Measurements from ENCODE around the gene CBR4. TPM values are rescaled to one million over a fixed set of nuclear protein-coding genes. Genes with fewer than 3 reads are reported as not detected.

CBR4 gene
- total RNA-seq, 2 experiments from 2014 or later, result 25.8 to 26.8 TPM

- H3K27ac Mint-ChIP-seq, result no peak overlapping the region
- no peaks in the 10 kb centered on the region for H3K9me3 Mint-ChIP-seq
- ATAC-seq (no peak), DNase-seq (no peak)
- H3K4me3 Mint-ChIP-seq, result no peak overlapping the region
- peaks cover 7% of the 10 kb centered on the region for H3K27me3 Mint-ChIP-seq
- CTCF ChIA-PET, result no interaction called here
- H3K36me3 Mint-ChIP-seq (ENCODE audit: low read depth), result no peaks in the 10 kb centered on the region
- POLR2A ChIA-PET, result interaction anchor here (0.5 kb wide), 1 partner anchor 8 kb away, joined by 3 read pairs; no protein-coding TSS in a partner anchor
- no peaks in the 10 kb centered on the region for H3K4me1 Mint-ChIP-seq (ENCODE audit: low read depth)
- intact Hi-C loops (cut with micrococcal nuclease), result no loop called here
- TF ChIP-seq, protein P1, sequence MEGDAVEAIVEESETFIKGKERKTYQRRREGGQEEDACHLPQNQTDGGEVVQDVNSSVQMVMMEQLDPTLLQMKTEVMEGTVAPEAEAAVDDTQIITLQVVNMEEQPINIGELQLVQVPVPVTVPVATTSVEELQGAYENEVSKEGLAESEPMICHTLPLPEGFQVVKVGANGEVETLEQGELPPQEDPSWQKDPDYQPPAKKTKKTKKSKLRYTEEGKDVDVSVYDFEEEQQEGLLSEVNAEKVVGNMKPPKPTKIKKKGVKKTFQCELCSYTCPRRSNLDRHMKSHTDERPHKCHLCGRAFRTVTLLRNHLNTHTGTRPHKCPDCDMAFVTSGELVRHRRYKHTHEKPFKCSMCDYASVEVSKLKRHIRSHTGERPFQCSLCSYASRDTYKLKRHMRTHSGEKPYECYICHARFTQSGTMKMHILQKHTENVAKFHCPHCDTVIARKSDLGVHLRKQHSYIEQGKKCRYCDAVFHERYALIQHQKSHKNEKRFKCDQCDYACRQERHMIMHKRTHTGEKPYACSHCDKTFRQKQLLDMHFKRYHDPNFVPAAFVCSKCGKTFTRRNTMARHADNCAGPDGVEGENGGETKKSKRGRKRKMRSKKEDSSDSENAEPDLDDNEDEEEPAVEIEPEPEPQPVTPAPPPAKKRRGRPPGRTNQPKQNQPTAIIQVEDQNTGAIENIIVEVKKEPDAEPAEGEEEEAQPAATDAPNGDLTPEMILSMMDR (IDR thresholded peaks at IDR 0.05), result no peak
Measured at GRCh38 chr4:169029947-169030346, 19.9 kb upstream of the CBR4 start.

DNA sequence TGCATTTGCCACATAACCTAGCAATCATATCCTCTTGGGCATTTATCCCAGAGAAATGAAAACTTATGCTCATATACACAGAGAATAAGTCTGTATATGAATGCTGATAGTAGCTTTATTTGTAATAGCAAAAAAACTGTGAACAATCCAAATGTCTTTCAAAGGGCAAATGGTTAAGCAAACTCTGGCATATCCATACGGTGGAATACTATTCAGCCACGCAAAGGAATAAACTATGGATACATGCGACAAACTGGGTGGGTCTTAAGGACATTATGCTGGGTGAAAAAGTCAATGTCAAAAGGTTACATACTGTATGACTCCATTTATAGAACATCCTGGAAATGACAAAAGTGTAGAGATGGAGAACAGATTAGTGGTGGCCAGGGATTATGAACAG lies 17.6 kb upstream of the CBR4 start:
- H3K4me3 Mint-ChIP-seq, result no peak overlapping the region
- CTCF ChIA-PET, result no interaction called here
- no peak overlapping the region for H3K27ac Mint-ChIP-seq
- H3K9me3 Mint-ChIP-seq, result no peaks in the 10 kb centered on the region
- peaks cover 7% of the 10 kb centered on the region for H3K27me3 Mint-ChIP-seq
- H3K36me3 Mint-ChIP-seq (ENCODE audit: low read depth), result no peaks in the 10 kb centered on the region
- no peak for DNase-seq
- ATAC-seq, result no peak
- TF ChIP-seq, protein P1 (IDR thresholded peaks at IDR 0.05), result no peak
- H3K4me1 Mint-ChIP-seq (ENCODE audit: low read depth), result no peaks in the 10 kb centered on the region
- POLR2A ChIA-PET, result interaction anchor here (0.6 kb wide), 1 partner anchor 104 kb away, joined by 3 read pairs; no protein-coding TSS in a partner anchor
- intact Hi-C loops (cut with micrococcal nuclease), result no loop called here

DNA sequence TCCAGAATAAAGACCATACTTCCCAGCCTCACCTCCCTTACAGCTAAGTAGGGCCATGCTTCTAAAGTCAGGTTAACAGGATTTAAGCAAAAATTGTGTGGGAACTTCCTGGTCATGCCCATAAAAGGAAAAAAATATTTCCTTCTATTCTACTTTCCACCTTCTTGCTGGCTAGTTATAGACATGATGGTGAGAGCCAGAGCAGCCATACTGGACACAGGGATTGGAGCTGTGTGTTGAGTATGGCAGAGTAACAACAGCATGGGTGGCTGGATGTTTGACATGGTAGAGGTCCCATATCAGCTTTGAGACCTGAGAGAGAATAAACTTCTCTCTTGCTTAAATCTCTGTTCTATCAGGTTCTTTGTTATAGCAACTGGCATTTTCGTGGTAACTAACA lies 15.1 kb upstream of the CBR4 start:
- POLR2A ChIA-PET, result interaction anchor here (0.6 kb wide), 1 partner anchor 648 kb away, joined by 4 read pairs; no protein-coding TSS in a partner anchor
- Mint-ChIP-seq H3K4me3 (no peak overlapping the region), H3K36me3 (ENCODE audit: low read depth) (no peaks in the 10 kb centered on the region), H3K27ac (no peak overlapping the region), H3K27me3 (peaks cover 9% of the 10 kb centered on the region), H3K9me3 (no peaks in the 10 kb centered on the region), H3K4me1 (ENCODE audit: low read depth) (no peaks in the 10 kb centered on the region)
- TF ChIP-seq, protein P1 (IDR thresholded peaks at IDR 0.05), result no peak
- DNase-seq (no peak), ATAC-seq (no peak)
- intact Hi-C loops (cut with micrococcal nuclease), result no loop called here
- CTCF ChIA-PET, result interaction anchor here (1.1 kb wide), 1 partner anchor 456 kb away, joined by 5 read pairs; no protein-coding TSS in a partner anchor

DNA sequence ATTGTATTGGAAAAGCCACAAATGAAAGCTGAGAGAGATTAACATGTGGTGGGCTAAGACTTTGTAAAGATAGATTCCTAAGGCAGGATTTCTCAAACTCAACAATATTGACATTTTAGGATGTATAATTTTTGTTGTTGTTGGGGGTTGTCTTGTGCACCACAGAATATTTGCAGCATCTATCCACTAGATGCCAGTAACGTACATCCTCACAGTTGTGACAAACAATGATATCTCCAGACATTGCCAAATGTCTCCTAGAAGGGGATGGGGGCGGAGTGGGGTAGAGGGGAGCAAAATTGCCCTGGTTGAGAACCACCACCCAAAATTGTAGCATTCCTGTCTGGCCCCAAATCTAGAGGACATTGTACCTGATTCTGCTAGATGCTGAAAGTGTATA lies 14.7 kb upstream of the CBR4 start:
- CTCF ChIA-PET, result interaction anchor here (1.0 to 1.1 kb wide), 2 partner anchors 23 to 457 kb away, joined by 3 to 5 read pairs; no protein-coding TSS in a partner anchor
- intact Hi-C loops (cut with micrococcal nuclease), result no loop called here
- H3K27ac Mint-ChIP-seq, result no peak overlapping the region
- DNase-seq (no peak), ATAC-seq (no peak)
- POLR2A ChIA-PET, result no interaction called here
- peaks cover 9% of the 10 kb centered on the region for H3K27me3 Mint-ChIP-seq
- H3K4me1 Mint-ChIP-seq (ENCODE audit: low read depth), result no peaks in the 10 kb centered on the region
- H3K36me3 Mint-ChIP-seq (ENCODE audit: low read depth), result no peaks in the 10 kb centered on the region
- no peak overlapping the region for H3K4me3 Mint-ChIP-seq
- TF ChIP-seq, protein P1 (IDR thresholded peaks at IDR 0.05), result no peak
- H3K9me3 Mint-ChIP-seq, result no peaks in the 10 kb centered on the region

DNA sequence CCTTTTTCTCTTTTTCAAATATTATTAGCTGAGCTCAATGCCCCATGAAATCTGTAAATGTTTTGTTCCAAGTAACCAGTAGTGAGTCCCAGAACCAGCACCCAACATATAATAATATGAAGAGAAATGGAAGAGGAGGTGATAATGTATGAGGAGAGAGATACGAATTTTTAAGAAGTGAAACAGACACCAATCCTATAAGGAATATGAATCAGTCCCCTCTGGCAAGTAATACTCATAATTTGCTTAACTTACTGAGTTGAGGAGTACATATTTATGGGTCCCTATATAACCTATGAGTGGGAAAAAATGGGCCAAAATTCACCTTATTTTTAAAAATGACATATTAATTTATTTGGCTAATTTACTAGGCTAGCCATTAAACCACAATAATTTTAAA lies 8.4 kb upstream of the CBR4 start:
- Mint-ChIP-seq H3K27ac (no peak overlapping the region), H3K9me3 (no peaks in the 10 kb centered on the region), H3K4me1 (ENCODE audit: low read depth) (peaks cover 14% of the 10 kb centered on the region), H3K36me3 (ENCODE audit: low read depth) (no peaks in the 10 kb centered on the region), H3K4me3 (no peak overlapping the region), H3K27me3 (peaks cover 4% of the 10 kb centered on the region)
- POLR2A ChIA-PET, result interaction anchor here (0.8 kb wide), 1 partner anchor 9 kb away, joined by 3 read pairs; no protein-coding TSS in a partner anchor
- intact Hi-C loops (cut with micrococcal nuclease), result no loop called here
- no peak for ATAC-seq
- CTCF ChIA-PET, result no interaction called here
- TF ChIP-seq, protein P1 (IDR thresholded peaks at IDR 0.05), result no peak
- DNase-seq, result no peak
